OCI-LY3 (cell line): ENCODE measurements around the gene SEMA3C.

ENCODE experiments used
- H2AFZ ChIP-seq: fragments of 200-600, 300-600 bp; shearing (Covaris generic); 2 replicates; pipeline ENCODE4 v1.6.0; 2014; ENCODE audit warnings: antibody characterized with exemption, low read depth, low read length
- H3K27ac ChIP-seq: fragments of 200-600, 300-600 bp; sonication (generic); 2 replicates; pipeline ENCODE4 v1.5.1; 2014; ENCODE audit warnings: mild to moderate bottlenecking, low read length, moderate library complexity, mixed read lengths
- H3K27me3 ChIP-seq: fragments of 200-600, 300-600 bp; sonication (generic); 2 replicates; pipeline ENCODE4 v1.6.1; 2014; ENCODE audit warnings: low read depth, low read length, mixed read lengths
- H3K36me3 ChIP-seq: fragments of 200-600, 300-600 bp; sonication (generic); replicated peaks from 2 replicates; pipeline ENCODE3; 2014; ENCODE audit warnings: low read depth, low read length, mixed read lengths
- H3K4me1 ChIP-seq: fragments of 300-600, 200-600 bp; sonication (generic); 2 replicates; pipeline ENCODE4 v1.6.1; 2014; ENCODE audit warnings: low read length, mixed read lengths
- H3K4me2 ChIP-seq: fragments of 200-600, 300-600 bp; sonication (generic); 2 replicates; pipeline ENCODE4 v1.6.1; 2014; ENCODE audit warnings: low read length, mixed read lengths
- H3K4me3 ChIP-seq: fragments of 300-600, 200-600 bp; sonication (generic); 2 replicates; pipeline ENCODE4 v1.5.1; 2014; ENCODE audit warnings: antibody characterized with exemption, mild to moderate bottlenecking, low read length, moderate library complexity
- H3K79me2 ChIP-seq: fragments of 300-600, 200-600 bp; shearing (Covaris generic); 2 replicates; pipeline ENCODE4 v1.6.1; 2014; ENCODE audit warnings: mild to moderate bottlenecking, low read length, mixed read lengths
- H3K9ac ChIP-seq: fragments of 300-600, 200-600 bp; shearing (Covaris generic); 2 replicates; pipeline ENCODE4 v1.6.0; 2014; ENCODE audit warnings: mild to moderate bottlenecking, low read length, moderate library complexity
- H3K9me3 ChIP-seq: fragments of 200-600, 300-600 bp; shearing (Covaris generic); 2 replicates; pipeline ENCODE4 v1.6.1; 2014; ENCODE audit warnings: low read length, mixed read lengths; ENCODE audit not compliant: insufficient read depth
- H4K20me1 ChIP-seq: fragments of 200-600, 300-600 bp; sonication (generic); 2 replicates; pipeline ENCODE4 v1.6.1; 2016; ENCODE audit warnings: low read length, mixed read lengths; ENCODE audit not compliant: insufficient read depth
- EZH2phosphoT487 ChIP-seq: fragments of 200-600 bp; shearing (Covaris generic); IDR thresholded peaks from 2 replicates; pipeline ENCODE4 v1.6.1; 2018; ENCODE audit warnings: antibody characterized with exemption, mixed run types, low read depth
- TF ChIP-seq, protein P1 (sequence below): fragments of 200-600, 300-600 bp; sonication (generic); IDR thresholded peaks from 2 replicates; pipeline ENCODE4 v1.5.1; 2014; ENCODE audit warnings: antibody characterized with exemption, low read length, low read depth

Gene SEMA3C

GRCh38 chr7:80768756-80769155 lies 150.1 kb downstream of the SEMA3C start:
- Histone ChIP-seq H3K4me2 (no peak overlapping the region), H3K79me2 (no peaks in the 10 kb centered on the region), H3K9ac (no peak overlapping the region), H3K27me3 (no peaks in the 10 kb centered on the region), H3K4me1 (peaks cover 16% of the 10 kb centered on the region), H3K36me3 (no peaks in the 10 kb centered on the region), H2AFZ (no peak overlapping the region), H3K4me3 (no peak overlapping the region), H4K20me1 (no peaks in the 10 kb centered on the region), H3K9me3 (no peaks in the 10 kb centered on the region), H3K27ac (no peak overlapping the region)
- no peak for TF ChIP-seq EZH2phosphoT487
- TF ChIP-seq, protein P1, sequence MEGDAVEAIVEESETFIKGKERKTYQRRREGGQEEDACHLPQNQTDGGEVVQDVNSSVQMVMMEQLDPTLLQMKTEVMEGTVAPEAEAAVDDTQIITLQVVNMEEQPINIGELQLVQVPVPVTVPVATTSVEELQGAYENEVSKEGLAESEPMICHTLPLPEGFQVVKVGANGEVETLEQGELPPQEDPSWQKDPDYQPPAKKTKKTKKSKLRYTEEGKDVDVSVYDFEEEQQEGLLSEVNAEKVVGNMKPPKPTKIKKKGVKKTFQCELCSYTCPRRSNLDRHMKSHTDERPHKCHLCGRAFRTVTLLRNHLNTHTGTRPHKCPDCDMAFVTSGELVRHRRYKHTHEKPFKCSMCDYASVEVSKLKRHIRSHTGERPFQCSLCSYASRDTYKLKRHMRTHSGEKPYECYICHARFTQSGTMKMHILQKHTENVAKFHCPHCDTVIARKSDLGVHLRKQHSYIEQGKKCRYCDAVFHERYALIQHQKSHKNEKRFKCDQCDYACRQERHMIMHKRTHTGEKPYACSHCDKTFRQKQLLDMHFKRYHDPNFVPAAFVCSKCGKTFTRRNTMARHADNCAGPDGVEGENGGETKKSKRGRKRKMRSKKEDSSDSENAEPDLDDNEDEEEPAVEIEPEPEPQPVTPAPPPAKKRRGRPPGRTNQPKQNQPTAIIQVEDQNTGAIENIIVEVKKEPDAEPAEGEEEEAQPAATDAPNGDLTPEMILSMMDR = no peak

GRCh38 chr7:80767654-80768053 lies 151.2 kb downstream of the SEMA3C start:
- Histone ChIP-seq H3K27me3 (no peaks in the 10 kb centered on the region), H3K79me2 (no peaks in the 10 kb centered on the region), H3K36me3 (no peaks in the 10 kb centered on the region), H3K27ac (no peak overlapping the region), H3K9me3 (no peaks in the 10 kb centered on the region), H2AFZ (no peak overlapping the region), H4K20me1 (no peaks in the 10 kb centered on the region), H3K4me2 (no peak overlapping the region), H3K4me3 (no peak overlapping the region), H3K4me1 (peaks cover 16% of the 10 kb centered on the region), H3K9ac (no peak overlapping the region)
- TF ChIP-seq EZH2phosphoT487 = no peak
- TF ChIP-seq, protein P1 = no peak

DNA sequence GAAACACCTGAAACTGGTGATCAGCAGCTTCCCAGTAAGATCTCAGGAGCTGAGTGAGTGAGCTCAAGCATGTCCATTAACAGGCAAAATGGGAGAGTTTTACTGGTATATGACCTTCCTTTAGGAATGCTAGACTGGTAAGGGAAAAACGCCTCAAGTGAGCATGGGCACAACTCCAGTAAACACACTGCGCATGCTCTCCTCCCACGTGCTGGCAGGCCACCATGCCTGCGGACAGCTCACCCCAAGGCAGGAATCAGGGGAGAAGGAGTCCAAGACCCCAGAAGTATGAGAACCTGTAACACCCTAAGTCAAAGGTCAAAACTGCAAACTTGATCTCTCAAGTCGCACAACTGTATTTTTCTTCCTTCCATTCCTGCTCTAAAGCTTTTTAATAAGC lies 152.1 kb downstream of the SEMA3C start:
- H3K4me3 ChIP-seq = no peak overlapping the region
- H3K4me2 ChIP-seq = no peak overlapping the region
- no peaks in the 10 kb centered on the region for H3K27me3 ChIP-seq
- TF ChIP-seq, protein P1 = no peak
- no peak for TF ChIP-seq EZH2phosphoT487
- no peaks in the 10 kb centered on the region for H3K36me3 ChIP-seq
- no peaks in the 10 kb centered on the region for H3K9me3 ChIP-seq
- H3K27ac ChIP-seq = no peak overlapping the region
- no peaks in the 10 kb centered on the region for H3K79me2 ChIP-seq
- no peak overlapping the region for H2AFZ ChIP-seq
- no peaks in the 10 kb centered on the region for H4K20me1 ChIP-seq
- no peak overlapping the region for H3K9ac ChIP-seq
- H3K4me1 ChIP-seq = peaks cover 16% of the 10 kb centered on the region

DNA sequence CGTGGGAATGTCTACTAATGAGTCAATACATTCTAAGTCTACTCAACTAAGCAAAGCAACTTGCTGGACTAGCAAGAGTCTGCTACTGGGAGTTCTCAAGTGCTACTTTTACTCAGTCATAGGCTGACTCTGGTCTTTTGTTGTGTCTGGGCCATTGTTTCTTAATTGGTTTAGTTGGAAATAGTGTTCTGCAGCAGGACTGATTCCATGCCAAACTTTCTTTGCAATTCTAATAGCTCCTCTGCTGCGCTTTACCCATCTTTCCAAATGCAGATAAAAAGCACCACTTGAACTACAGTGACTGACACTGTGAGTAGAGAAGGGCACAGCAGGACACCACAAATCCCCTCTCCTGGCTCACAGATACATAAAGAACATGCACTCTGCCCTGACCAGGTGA lies 154.7 kb downstream of the SEMA3C start:
- no peak overlapping the region for H3K4me3 ChIP-seq
- TF ChIP-seq, protein P1 = no peak
- TF ChIP-seq EZH2phosphoT487 = no peak
- H3K4me1 ChIP-seq = no peaks in the 10 kb centered on the region
- no peak overlapping the region for H2AFZ ChIP-seq
- no peaks in the 10 kb centered on the region for H3K36me3 ChIP-seq
- no peak overlapping the region for H3K4me2 ChIP-seq
- no peaks in the 10 kb centered on the region for H3K27me3 ChIP-seq
- no peaks in the 10 kb centered on the region for H4K20me1 ChIP-seq
- no peaks in the 10 kb centered on the region for H3K79me2 ChIP-seq
- H3K9ac ChIP-seq = no peak overlapping the region
- H3K27ac ChIP-seq = no peak overlapping the region
- no peaks in the 10 kb centered on the region for H3K9me3 ChIP-seq
